Activated naive CD4-positive, alpha-beta T cell treated with anti-CD3 and anti-CD28 coated beads, Interleukin-2, amount 50 U/mL, for 72 hours (primary cell): ENCODE results near the gene RAB3C. TPM values are rescaled to one million over a fixed set of nuclear protein-coding genes. Genes with fewer than 3 reads are reported as not detected.

Experiments
- ATAC-seq, 2 donors: fragments of 150-1000 bp; cut with Tn5 transposase; 2 replicates each; pipeline ENCODE4 v1.10.0; 2021; ENCODE audit warnings: mild to moderate bottlenecking in 2 of 2, moderate library complexity in 2 of 2
- DNase-seq, 2 donors: peaks; one replicate each; pipeline ENCODE4 v3.0.0; 2021 to 2022; ENCODE audit warnings: low spot score in 2 of 2
- H3K27ac Mint-ChIP-seq, 2 donors: one replicate each; pipeline ENCODE4 v1.8.0; 2022; ENCODE audit warnings: mild to moderate bottlenecking in 2 of 2, mixed read lengths in 2 of 2
- H3K36me3 Mint-ChIP-seq, 2 donors: one replicate each; pipeline ENCODE4 v1.8.0; 2022; ENCODE audit warnings: mixed read lengths in 2 of 2
- H3K9me3 Mint-ChIP-seq, 2 donors: one replicate each; pipeline ENCODE4 v1.8.0; 2022; ENCODE audit warnings: mixed read lengths in 2 of 2
- total RNA-seq, 2 donors: library from RNA; stranded (reverse); gene quantifications; one replicate each; pipeline ENCODE4 v1.2.3, GENCODE V29; 2022

The RAB3C gene
- total RNA-seq, 2 donors from 2014 or later: not detected

- no peaks in the 10 kb centered on the region for H3K36me3 Mint-ChIP-seq
- DNase-seq: no peak
- peak overlapping the region; percentile 71 to 88 for H3K27ac Mint-ChIP-seq
- H3K9me3 Mint-ChIP-seq: no peaks in the 10 kb centered on the region
- ATAC-seq: peak in 1 of 2 donors; percentile 35
These were observed 305.0 kb downstream of the RAB3C start for GRCh38 chr5:58887721-58888409.

GRCh38 chr5:58890265-58890664 is 307.4 kb downstream of the RAB3C start:
- ATAC-seq (no peak), DNase-seq (no peak)
- H3K9me3 Mint-ChIP-seq: no peaks in the 10 kb centered on the region
- no peaks in the 10 kb centered on the region for H3K36me3 Mint-ChIP-seq
- H3K27ac Mint-ChIP-seq: peak overlapping the region in 1 of 2 donors; percentile 83

- no peaks in the 10 kb centered on the region for H3K9me3 Mint-ChIP-seq
- peak overlapping the region in 1 of 2 donors; percentile 83 for H3K27ac Mint-ChIP-seq
- ATAC-seq: no peak
- DNase-seq: no peak
- no peaks in the 10 kb centered on the region for H3K36me3 Mint-ChIP-seq
These were observed 307.8 kb downstream of the RAB3C start for GRCh38 chr5:58890701-58891085.

DNA sequence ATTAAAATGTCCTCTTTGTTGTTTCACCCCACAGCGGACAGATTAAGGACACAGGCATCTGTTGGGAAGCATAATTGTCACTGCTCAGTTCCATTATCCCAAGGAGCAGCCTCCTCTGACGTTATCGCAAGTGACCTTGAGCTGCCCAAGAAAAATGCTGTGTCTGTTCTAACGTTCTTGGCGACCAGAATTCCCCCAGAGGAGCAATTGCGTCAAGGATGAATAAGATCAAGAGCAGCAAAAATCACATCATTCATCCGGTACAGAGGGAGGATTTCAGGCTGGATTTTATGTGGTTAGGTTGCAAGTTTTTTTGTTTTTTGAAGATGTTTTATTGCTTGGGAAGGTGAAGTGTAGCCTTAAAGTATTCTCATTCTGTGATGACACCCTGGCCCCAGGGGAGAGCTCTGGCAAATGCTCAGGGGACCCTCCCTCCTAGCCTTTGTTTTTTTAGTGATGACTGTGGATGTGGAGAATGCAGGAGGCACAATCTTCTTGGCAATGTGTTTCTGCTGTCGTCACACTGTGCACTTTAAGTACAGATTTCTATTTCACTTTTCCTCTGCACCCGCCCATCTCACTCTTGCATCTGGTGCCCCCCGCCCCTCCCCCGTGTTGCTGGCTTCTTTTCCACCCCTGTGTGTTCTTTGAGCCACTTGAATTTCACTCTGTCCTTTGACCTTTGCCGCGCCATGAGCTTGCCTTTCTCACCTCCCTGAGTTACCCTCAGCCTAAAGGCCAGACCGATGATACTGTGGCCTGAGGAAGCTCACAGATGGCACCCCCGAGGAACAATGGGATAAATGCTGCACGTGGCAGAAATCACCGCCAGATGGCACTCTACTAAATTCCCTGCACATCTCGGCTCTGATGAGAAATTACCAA is 308.5 kb downstream of the RAB3C start:
- Mint-ChIP-seq H3K36me3 (no peaks in the 10 kb centered on the region), H3K9me3 (no peaks in the 10 kb centered on the region), H3K27ac (peak overlapping the region; percentile 83 to 93)
- DNase-seq (peak; percentile 66 to 74), ATAC-seq (peak; percentile 78 to 86)

- no peaks in the 10 kb centered on the region for H3K36me3 Mint-ChIP-seq
- peak overlapping the region in 1 of 2 donors; percentile 83 for H3K27ac Mint-ChIP-seq
- ATAC-seq (no peak), DNase-seq (no peak)
- no peaks in the 10 kb centered on the region for H3K9me3 Mint-ChIP-seq
These were observed 309.1 kb downstream of the RAB3C start for GRCh38 chr5:58891971-58892343.

DNA sequence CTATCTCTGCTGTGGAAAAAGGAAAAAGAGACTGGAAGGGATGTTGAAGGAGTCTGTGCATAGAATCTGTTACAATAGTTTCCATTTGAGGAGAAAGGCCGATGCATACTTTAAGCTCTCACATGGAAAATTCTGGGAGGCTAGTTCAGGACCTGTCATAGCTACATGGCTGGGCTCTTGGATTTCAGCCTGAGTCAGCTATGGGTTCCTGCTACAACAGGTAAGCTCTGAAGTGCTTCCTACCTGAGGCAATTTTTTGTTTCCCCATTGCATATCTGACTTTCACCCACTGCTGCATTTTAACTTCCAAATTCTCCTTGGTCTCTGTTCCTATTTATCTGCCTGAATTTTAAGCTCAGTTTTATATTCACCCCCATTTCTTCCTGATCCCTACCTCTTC is 310.7 kb downstream of the RAB3C start:
- no peaks in the 10 kb centered on the region for H3K9me3 Mint-ChIP-seq
- no peak for ATAC-seq
- no peak for DNase-seq
- no peak overlapping the region for H3K27ac Mint-ChIP-seq
- no peaks in the 10 kb centered on the region for H3K36me3 Mint-ChIP-seq

DNA sequence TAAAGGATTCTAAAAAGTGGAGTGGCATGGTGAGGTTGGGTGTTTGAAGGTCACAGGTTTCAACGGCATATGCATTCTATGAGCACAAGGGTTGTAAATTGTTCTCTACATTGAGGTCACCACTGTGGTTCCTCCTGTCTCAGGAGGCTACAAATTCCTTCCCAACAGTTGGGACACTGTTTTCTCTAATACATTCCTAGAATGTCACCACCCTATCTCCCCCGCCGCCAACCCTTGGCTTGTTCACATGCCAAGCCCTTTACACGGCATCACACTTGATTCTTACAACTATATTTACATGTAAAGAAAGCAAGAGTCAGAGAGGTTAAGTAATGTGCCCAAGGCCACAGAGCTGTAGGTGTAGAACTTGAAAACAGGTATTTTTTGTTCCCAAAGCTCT is 315.1 kb downstream of the RAB3C start:
- DNase-seq: no peak
- Mint-ChIP-seq H3K9me3 (no peaks in the 10 kb centered on the region), H3K36me3 (no peaks in the 10 kb centered on the region), H3K27ac (no peak overlapping the region)
- no peak for ATAC-seq

- ATAC-seq (no peak), DNase-seq (no peak)
- Mint-ChIP-seq H3K27ac (no peak overlapping the region), H3K36me3 (no peaks in the 10 kb centered on the region), H3K9me3 (no peaks in the 10 kb centered on the region)
These were observed 315.7 kb downstream of the RAB3C start for GRCh38 chr5:58898538-58898937.

DNA sequence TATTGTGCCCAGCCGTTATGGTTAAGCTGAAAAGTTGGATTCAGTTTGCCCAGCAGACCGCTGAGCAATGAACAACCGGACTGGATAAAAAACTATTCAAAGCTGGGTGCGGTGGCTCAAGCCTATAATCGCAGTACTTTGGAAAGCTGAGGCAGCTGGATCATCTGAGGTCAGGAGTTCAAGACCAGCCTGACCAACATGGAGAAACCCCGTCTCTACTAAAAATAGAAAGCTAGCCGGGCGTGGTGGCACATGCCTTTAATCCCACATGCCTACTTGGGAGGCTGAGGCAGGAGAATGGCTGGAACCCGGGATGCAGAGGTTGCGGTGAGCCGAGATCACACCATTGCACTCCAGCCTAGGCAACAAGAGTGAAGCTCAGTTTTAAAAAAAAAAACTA is 318.4 kb downstream of the RAB3C start:
- peaks cover 0 to 5% of the 10 kb centered on the region in 2 donors for H3K36me3 Mint-ChIP-seq
- DNase-seq (no peak), ATAC-seq (no peak)
- H3K27ac Mint-ChIP-seq: no peak overlapping the region
- peaks cover 0 to 6% of the 10 kb centered on the region in 2 donors for H3K9me3 Mint-ChIP-seq

GRCh38 chr5:58902305-58902704 is 319.4 kb downstream of the RAB3C start:
- DNase-seq (no peak), ATAC-seq (no peak)
- H3K36me3 Mint-ChIP-seq: peaks cover 0 to 6% of the 10 kb centered on the region in 2 donors
- H3K9me3 Mint-ChIP-seq: peaks cover 0 to 6% of the 10 kb centered on the region in 2 donors
- no peak overlapping the region for H3K27ac Mint-ChIP-seq

DNA sequence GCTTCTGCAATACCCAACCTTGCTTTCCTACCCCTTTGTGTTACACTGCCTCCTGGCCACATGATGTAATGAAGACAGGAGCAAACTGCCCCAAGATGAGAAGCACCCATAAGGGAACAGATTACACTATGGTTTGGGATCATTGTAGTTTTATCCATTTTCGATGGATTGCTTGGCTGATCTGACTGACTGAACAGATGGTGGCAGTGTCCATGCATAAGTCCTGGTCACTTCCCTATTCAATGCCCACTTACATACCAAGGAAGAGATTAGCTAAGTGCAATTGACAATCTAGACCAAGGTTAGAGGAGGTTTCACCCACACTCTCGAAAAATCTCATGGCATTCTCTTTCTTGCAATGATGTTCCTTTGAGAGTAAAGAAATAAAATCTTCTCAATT is 319.9 kb downstream of the RAB3C start:
- H3K27ac Mint-ChIP-seq: no peak overlapping the region
- H3K36me3 Mint-ChIP-seq: peaks cover 0 to 6% of the 10 kb centered on the region in 2 donors
- no peak for ATAC-seq
- DNase-seq: no peak
- H3K9me3 Mint-ChIP-seq: peaks cover 0 to 6% of the 10 kb centered on the region in 2 donors

- DNase-seq: no peak
- Mint-ChIP-seq H3K36me3 (peaks cover 0 to 6% of the 10 kb centered on the region in 2 donors), H3K9me3 (peaks cover 0 to 6% of the 10 kb centered on the region in 2 donors), H3K27ac (no peak overlapping the region)
- no peak for ATAC-seq
These were observed 321.9 kb downstream of the RAB3C start for GRCh38 chr5:58904737-58905136.

GRCh38 chr5:58905944-58906343 is 323.1 kb downstream of the RAB3C start:
- no peak for DNase-seq
- Mint-ChIP-seq H3K9me3 (peaks cover 0 to 11% of the 10 kb centered on the region in 2 donors), H3K36me3 (peaks cover 0 to 11% of the 10 kb centered on the region in 2 donors), H3K27ac (peak overlapping the region in 1 of 2 donors; percentile 25)
- ATAC-seq: no peak

Other genes with a start within 250 kb of the RAB3C start
- 10 to 100 TPM in 1 of 2 donors, 1 to 10 TPM in 1; 8.2 to 27.8 TPM for gene PLK2, start 123.0 kb upstream of the RAB3C start, total RNA-seq
- gene GAPT, start 91.6 kb upstream of the RAB3C start, total RNA-seq: not detected